H1 (cell line): ENCODE results near the gene THSD1. TPM values are rescaled to one million over a fixed set of nuclear protein-coding genes. Genes with fewer than 3 reads are reported as not detected.

ENCODE experiments used
- CTCF ChIA-PET: fragments of 300-600 bp; sonication (Branson Sonifier 250); formaldehyde crosslinking; loops from one replicate; lab custom pipeline; 2021; ENCODE audit not compliant: partially characterized antibody; lab: Charles Lee
- POLR2A ChIA-PET: fragments of 300-600 bp; sonication (Branson Sonifier 250); formaldehyde crosslinking; loops from one replicate; lab custom pipeline; 2021; ENCODE audit warnings: inconsistent platforms; ENCODE audit not compliant: partially characterized antibody; lab: Charles Lee
- DNase-seq, 2 experiments: peaks; one replicate each; pipeline versions ENCODE4 v3.0.0 to v3.0.0-alpha.2; 2010 to 2022; ENCODE audit warnings: low spot score in 2 of 2, low read depth in 1 of 2, mixed read lengths in 1 of 2
- FAIRE-seq: peaks from 2 replicates; lab custom pipeline; 2011; peaks lifted over from hg19 to GRCh38; lab: Jason Lieb, UNC
- H2AFZ ChIP-seq: 2 replicates; pipeline ENCODE4 v1.8.1; 2012; ENCODE audit warnings: low read length, inconsistent platforms
- H2AK5ac ChIP-seq: 2 replicates; pipeline ENCODE4 v1.6.1; 2013; ENCODE audit warnings: low read depth, low read length
- H2BK120ac ChIP-seq: replicated peaks from 2 replicates; pipeline ENCODE3; 2013; ENCODE audit warnings: low read depth, low read length, inconsistent platforms
- H2BK12ac ChIP-seq: 2 replicates; pipeline ENCODE4 v1.6.1; 2013; ENCODE audit warnings: low read depth, low read length
- H2BK15ac ChIP-seq: 2 replicates; pipeline ENCODE4 v1.6.1; 2013; ENCODE audit warnings: low read length
- H2BK20ac ChIP-seq: 2 replicates; pipeline ENCODE4 v1.6.1; 2013; ENCODE audit warnings: low read length
- H2BK5ac ChIP-seq: 2 replicates; pipeline ENCODE4 v1.6.1; 2013; ENCODE audit warnings: low read depth, low read length
- H3K14ac ChIP-seq: 2 replicates; pipeline ENCODE4 v1.6.1; 2013; ENCODE audit warnings: inconsistent platforms; ENCODE audit not compliant: insufficient read length
- H3K18ac ChIP-seq: 2 replicates; pipeline ENCODE4 v1.6.1; 2013; ENCODE audit warnings: low read length; ENCODE audit errors: extremely low read depth
- H3K23ac ChIP-seq: 2 replicates; pipeline ENCODE4 v1.6.1; 2013; ENCODE audit warnings: inconsistent platforms; ENCODE audit not compliant: insufficient read length
- H3K23me2 ChIP-seq: 2 replicates; pipeline ENCODE4 v1.6.1; 2013; ENCODE audit warnings: low read depth, low read length
- H3K27ac ChIP-seq: 2 replicates; pipeline ENCODE4 v1.6.1; 2011; ENCODE audit warnings: low read depth, low read length, inconsistent platforms
- H3K27me3 ChIP-seq, 4 experiments: replicated peaks in 1 of 4; 1 replicate in 1 of 4; 2 replicates in 3 of 4; pipeline versions ENCODE4 v1.6.1 to v1.8.1; 2011 to 2013; ENCODE audit warnings: low read length in 3 of 4, mild to moderate bottlenecking in 3 of 4, inconsistent platforms in 2 of 4, mixed read lengths in 2 of 4, moderate library complexity in 1 of 4; ENCODE audit not compliant: control insufficient read depth in 3 of 4, insufficient read depth in 3 of 4; ENCODE audit errors: extremely low read depth in 1 of 4
- H3K36me3 ChIP-seq, 4 experiments: 2 replicates each; pipeline versions ENCODE4 v1.6.1 to v1.8.1; 2011 to 2013; ENCODE audit warnings: mild to moderate bottlenecking in 4 of 4, low read length in 3 of 4, moderate library complexity in 2 of 4, control low read depth in 1 of 4, inconsistent platforms in 1 of 4; ENCODE audit not compliant: insufficient read depth in 4 of 4, control insufficient read depth in 2 of 4
- H3K4ac ChIP-seq: replicated peaks from 2 replicates; pipeline ENCODE3; 2013; ENCODE audit warnings: low read length, low read depth, mixed read lengths, inconsistent platforms; ENCODE audit not compliant: insufficient read length
- H3K4me1 ChIP-seq, 4 experiments: replicated peaks in 1 of 4; 1 replicate in 1 of 4; 2 replicates in 3 of 4; pipeline versions ENCODE4 v1.6.1 to v1.8.1; 2011 to 2013; ENCODE audit warnings: low read length in 3 of 4, inconsistent platforms in 2 of 4, mixed read lengths in 1 of 4; ENCODE audit not compliant: insufficient read depth in 4 of 4, control insufficient read depth in 3 of 4
- H3K4me2 ChIP-seq, 2 experiments: 2 replicates each; pipeline versions ENCODE4 v1.6.1 to v1.8.1; 2011 to 2013; ENCODE audit warnings: low read depth in 2 of 2, low read length in 2 of 2, control low read depth in 1 of 2, inconsistent platforms in 1 of 2, mild to moderate bottlenecking in 1 of 2; ENCODE audit not compliant: insufficient read depth in 1 of 2
- H3K4me3 ChIP-seq, 4 experiments: fragments of 200-600, 300-600 bp in 1 of 4; sonication (generic), shearing (Covaris generic), sonication (Bioruptor Twin) in 1 of 4; 2 replicates each; pipeline versions ENCODE4 v1.5.1 to v1.8.1; 2011 to 2016; ENCODE audit warnings: low read length in 4 of 4, low read depth in 3 of 4, control low read depth in 2 of 4, inconsistent platforms in 2 of 4, mild to moderate bottlenecking in 2 of 4, mixed read lengths in 1 of 4, moderate library complexity in 1 of 4; ENCODE audit not compliant: insufficient read depth in 2 of 4; ENCODE audit errors: extremely low read depth in 1 of 4
- H3K56ac ChIP-seq: replicated peaks from 2 replicates; pipeline ENCODE3; 2013; ENCODE audit warnings: low read depth, mild to moderate bottlenecking, mixed read lengths, low read length, inconsistent platforms; ENCODE audit not compliant: insufficient read length
- H3K79me1 ChIP-seq: 2 replicates; pipeline ENCODE4 v1.6.1; 2013; ENCODE audit warnings: low read depth, low read length, control low read depth
- H3K79me2 ChIP-seq, 2 experiments: 2 replicates each; pipeline versions ENCODE4 v1.6.1 to v1.8.1; 2012 to 2013; ENCODE audit warnings: low read length in 2 of 2, mild to moderate bottlenecking in 2 of 2, inconsistent platforms in 1 of 2; ENCODE audit not compliant: insufficient read depth in 2 of 2, control insufficient read depth in 1 of 2
- H3K9ac ChIP-seq, 4 experiments: replicated peaks in 1 of 4; 1 replicate in 1 of 4; 2 replicates in 3 of 4; pipeline versions ENCODE4 v1.6.1 to v1.8.1; 2011 to 2013; ENCODE audit warnings: low read depth in 3 of 4, low read length in 3 of 4, control low read depth in 2 of 4, mild to moderate bottlenecking in 2 of 4, moderate library complexity in 2 of 4, inconsistent platforms in 1 of 4; ENCODE audit errors: extremely low read depth in 1 of 4
- H3K9me3 ChIP-seq, 2 experiments: 2 replicates each; pipeline versions ENCODE4 v1.6.1 to v1.8.1; 2012 to 2013; ENCODE audit warnings: mild to moderate bottlenecking in 2 of 2, moderate library complexity in 2 of 2, control low read depth in 1 of 2, inconsistent platforms in 1 of 2, low read depth in 1 of 2, low read length in 1 of 2, mixed read lengths in 1 of 2; ENCODE audit not compliant: insufficient read depth in 2 of 2
- H4K20me1 ChIP-seq, 2 experiments: replicated peaks in 1 of 2; 2 replicates each; pipeline versions ENCODE3 to v1.8.1; 2011 to 2013; ENCODE audit warnings: inconsistent platforms in 2 of 2, low read length in 2 of 2, mild to moderate bottlenecking in 1 of 2; ENCODE audit not compliant: insufficient read depth in 2 of 2, control insufficient read depth in 1 of 2
- H4K5ac ChIP-seq: 2 replicates; pipeline ENCODE4 v1.6.1; 2013; ENCODE audit warnings: low read length, low read depth, mixed read lengths, inconsistent platforms; ENCODE audit not compliant: insufficient read length
- H4K8ac ChIP-seq: 2 replicates; pipeline ENCODE4 v1.8.0; 2013; ENCODE audit warnings: mild to moderate bottlenecking, moderate library complexity, low read length, inconsistent platforms; ENCODE audit not compliant: insufficient read depth; ENCODE audit errors: extremely low read depth
- H4K91ac ChIP-seq: replicated peaks from 2 replicates; pipeline ENCODE3; 2013; ENCODE audit warnings: low read length, mixed read lengths, inconsistent platforms; ENCODE audit not compliant: insufficient read length
- EP300 ChIP-seq, 2 experiments: IDR thresholded peaks; 1 replicate in 1 of 2; 2 replicates in 1 of 2; pipeline ENCODE4 v1.6.1; 2011 to 2012; ENCODE audit warnings: low read depth in 2 of 2, low read length in 2 of 2, mild to moderate bottlenecking in 2 of 2, borderline replicate concordance in 1 of 2, inconsistent platforms in 1 of 2, moderate library complexity in 1 of 2
- KDM1A ChIP-seq: fragments of 200-600, 300-600 bp; sonication (generic); IDR thresholded peaks from 2 replicates; pipeline ENCODE4 v1.7.1; 2016; ENCODE audit warnings: mild to moderate bottlenecking, low read length, borderline replicate concordance
- SIX5 ChIP-seq: IDR thresholded peaks from 2 replicates; pipeline ENCODE4 v1.6.1; 2011; ENCODE audit warnings: mild to moderate bottlenecking, low read depth, low read length
- SP1 ChIP-seq: IDR thresholded peaks from 2 replicates; pipeline ENCODE4 v1.6.1; 2011; ENCODE audit warnings: low read depth, low read length
- WGBS, 2 experiments: shearing (Covaris generic) in 1 of 2; methylation state at CpG; one replicate each; pipeline versions ENCODE4 v1.1.6 to v1.1.7; 2013 to 2015; ENCODE audit warnings: low lambda C conversion rate in 2 of 2, mixed read lengths in 2 of 2, inconsistent platforms in 1 of 2, low coverage in 1 of 2, missing lambda C conversion rate in 1 of 2; ENCODE audit not compliant: insufficient replicate concordance in 2 of 2, insufficient coverage in 1 of 2, insufficient read length in 1 of 2; ENCODE audit errors: extremely low coverage in 1 of 2, missing lambda C conversion rate in 1 of 2; 5-methylcytosine and 5-hydroxymethylcytosine counted together
- polyA plus RNA-seq, 7 experiments: library from polyadenylated mRNA; depleted of rRNA in 3 of 7; stranded (reverse) in 5 of 7; unstranded in 2 of 7; fragments of >200 nt in 5 of 7; fragments of 200-250 nt in 2 of 7; gene quantifications; 1 replicate in 5 of 7; 2 replicates in 1 of 7; 4 replicates in 1 of 7; pipeline versions ENCODE4 v1.2.1 to v1.2.3, GENCODE V29; 2011 to 2013; ENCODE audit warnings: missing spikeins in 2 of 7, mixed read lengths in 2 of 7
- total RNA-seq: library from RNA; stranded (reverse); fragmentation: NEBNext Ultra II Directional; extraction: Animal tissue kit (Norgen Biotek cat#: 25700); gene quantifications from 2 replicates; pipeline ENCODE4 v1.2.1, GENCODE V29; 2021

THSD1 gene
- total and polyA plus RNA-seq, 2 of the 8 experiments (the other 6 are each of a cell fraction or from before 2014, with no cell fraction given), result 0.17 to 0.35 TPM

DNA sequence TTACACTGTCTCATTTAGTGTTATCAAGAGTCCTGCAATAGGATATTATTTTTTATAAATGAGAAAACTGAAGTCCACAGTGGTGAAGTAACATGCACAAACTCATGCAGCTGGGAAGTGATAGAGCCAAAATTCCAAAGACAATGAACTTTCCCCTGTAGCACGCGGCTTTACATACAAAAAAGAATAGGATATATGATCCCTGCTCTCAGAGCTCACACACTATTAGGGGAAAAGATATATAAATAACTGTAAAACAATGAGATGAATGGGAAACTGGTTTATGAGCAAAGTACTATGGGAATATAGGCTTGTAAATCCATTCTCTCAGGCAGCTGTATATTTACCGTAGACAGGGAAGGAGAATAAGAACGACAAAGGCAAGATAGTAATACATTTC, 39.7 kb downstream of the THSD1 start:
- FAIRE-seq, result no peak
- Histone ChIP-seq H3K14ac (no peak overlapping the region), H3K9ac (no peak overlapping the region), H3K4me3 (no peak overlapping the region), H2BK20ac (no peak overlapping the region), H4K20me1 (no peaks in the 10 kb centered on the region), H3K36me3 (no peaks in the 10 kb centered on the region), H3K4ac (no peak overlapping the region), H3K79me1 (no peaks in the 10 kb centered on the region), H3K79me2 (no peaks in the 10 kb centered on the region), H3K23ac (no peak overlapping the region), H3K27me3 (no peaks in the 10 kb centered on the region), H3K27ac (no peak overlapping the region), H4K8ac (no peak overlapping the region), H2AFZ (no peak overlapping the region), H2AK5ac (no peak overlapping the region), H4K5ac (no peak overlapping the region), H2BK15ac (no peak overlapping the region), H3K23me2 (no peaks in the 10 kb centered on the region; the same call in 1 of the 2 replicates), H2BK120ac (no peak overlapping the region), H3K56ac (no peak overlapping the region), H2BK12ac (no peak overlapping the region), H3K9me3 (no peaks in the 10 kb centered on the region), H3K18ac (no peak overlapping the region), H2BK5ac (no peak overlapping the region), H3K4me2 (no peak overlapping the region), H3K4me1 (no peaks in the 10 kb centered on the region), H4K91ac (no peak overlapping the region)
- ChIA-PET POLR2A (no interaction called here), CTCF (interaction anchor here (0.7 kb wide), 1 partner anchor 23 kb away, joined by 3 read pairs; no protein-coding TSS in a partner anchor)
- no peak for TF ChIP-seq KDM1A
- TF ChIP-seq EP300 (IDR thresholded peaks at IDR 0.05; ENCODE audit: borderline replicate concordance in 1 of 2, low read depth in 2 of 2, low read length in 2 of 2), result no peak
- TF ChIP-seq SP1, result no peak
- no peak for TF ChIP-seq SIX5
- 95% methylated on average over 4 of the region's 4 CpGs; no CpG with 5 or more reads in 1 of the 2 experiments for WGBS, 2 experiments
- no peak for DNase-seq
